ENCODE data around the gene TCTN2. TPM values are rescaled to one million over a fixed set of nuclear protein-coding genes. Genes with fewer than 3 reads are reported as not detected.

TCTN2 gene
- total RNA-seq, 1 donor from 2014 or later = 15.8 TPM

DNA sequence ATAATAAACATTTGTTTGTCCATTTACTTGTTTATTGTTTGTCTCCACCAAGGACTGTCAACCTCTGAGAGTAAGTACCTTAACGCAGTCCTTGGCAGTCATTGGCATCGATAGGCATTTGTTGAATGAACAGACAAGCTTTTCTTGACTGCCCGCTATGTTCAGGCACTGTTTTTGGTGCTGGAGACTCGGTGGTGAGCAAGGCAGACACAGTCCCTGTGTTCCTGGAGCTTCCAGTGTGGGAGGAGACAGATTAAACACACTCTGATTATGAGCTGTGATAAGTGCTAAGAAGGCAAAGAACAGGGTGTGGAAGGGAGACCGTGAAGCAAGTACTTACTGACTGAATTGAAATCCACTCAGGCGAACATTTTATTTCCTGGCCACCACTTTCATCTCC is 42.5 kb downstream of the TCTN2 start:
- Histone ChIP-seq H3K79me2 (ENCODE audit: low read depth) (peaks cover 58% of the 10 kb centered on the region), H3K36me3 (no peaks in the 10 kb centered on the region), H3K4me3 (peak overlapping the region; percentile 78), H4K20me1 (ENCODE audit: low read depth) (peaks cover 28% of the 10 kb centered on the region), H3K27me3 (no peaks in the 10 kb centered on the region), H3F3A (ENCODE audit: low read depth) (peaks cover 10% of the 10 kb centered on the region), H3K4me1 (peaks cover 10% of the 10 kb centered on the region), H2AFZ (replicated peaks) (no peak overlapping the region), H3K4me2 (peak overlapping the region; percentile 89), H3K27ac (no peak overlapping the region), H3K9ac (peak overlapping the region; percentile 75), H3K9me3 (ENCODE audit: low read depth) (no peaks in the 10 kb centered on the region)
- Mint-ChIP-seq H3K4me1 (peaks cover 26% of the 10 kb centered on the region), H3K27ac (no peak overlapping the region), H3K9me3 (no peaks in the 10 kb centered on the region), H3K27me3 (ENCODE audit: insufficient read depth, low read depth) (no peaks in the 10 kb centered on the region), H3K36me3 (peaks cover 1% of the 10 kb centered on the region), H3K4me3 (peak overlapping the region; percentile 91)
- no peak for DNase-seq (ENCODE audit: low spot score)
- TF ChIP-seq EZH2phosphoT487 (IDR thresholded peaks at IDR 0.05) (no peak), EZH2 (IDR thresholded peaks at IDR 0.05) (no peak)
- TF ChIP-seq, protein P1, sequence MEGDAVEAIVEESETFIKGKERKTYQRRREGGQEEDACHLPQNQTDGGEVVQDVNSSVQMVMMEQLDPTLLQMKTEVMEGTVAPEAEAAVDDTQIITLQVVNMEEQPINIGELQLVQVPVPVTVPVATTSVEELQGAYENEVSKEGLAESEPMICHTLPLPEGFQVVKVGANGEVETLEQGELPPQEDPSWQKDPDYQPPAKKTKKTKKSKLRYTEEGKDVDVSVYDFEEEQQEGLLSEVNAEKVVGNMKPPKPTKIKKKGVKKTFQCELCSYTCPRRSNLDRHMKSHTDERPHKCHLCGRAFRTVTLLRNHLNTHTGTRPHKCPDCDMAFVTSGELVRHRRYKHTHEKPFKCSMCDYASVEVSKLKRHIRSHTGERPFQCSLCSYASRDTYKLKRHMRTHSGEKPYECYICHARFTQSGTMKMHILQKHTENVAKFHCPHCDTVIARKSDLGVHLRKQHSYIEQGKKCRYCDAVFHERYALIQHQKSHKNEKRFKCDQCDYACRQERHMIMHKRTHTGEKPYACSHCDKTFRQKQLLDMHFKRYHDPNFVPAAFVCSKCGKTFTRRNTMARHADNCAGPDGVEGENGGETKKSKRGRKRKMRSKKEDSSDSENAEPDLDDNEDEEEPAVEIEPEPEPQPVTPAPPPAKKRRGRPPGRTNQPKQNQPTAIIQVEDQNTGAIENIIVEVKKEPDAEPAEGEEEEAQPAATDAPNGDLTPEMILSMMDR (IDR thresholded peaks at IDR 0.05) = no peak

DNA sequence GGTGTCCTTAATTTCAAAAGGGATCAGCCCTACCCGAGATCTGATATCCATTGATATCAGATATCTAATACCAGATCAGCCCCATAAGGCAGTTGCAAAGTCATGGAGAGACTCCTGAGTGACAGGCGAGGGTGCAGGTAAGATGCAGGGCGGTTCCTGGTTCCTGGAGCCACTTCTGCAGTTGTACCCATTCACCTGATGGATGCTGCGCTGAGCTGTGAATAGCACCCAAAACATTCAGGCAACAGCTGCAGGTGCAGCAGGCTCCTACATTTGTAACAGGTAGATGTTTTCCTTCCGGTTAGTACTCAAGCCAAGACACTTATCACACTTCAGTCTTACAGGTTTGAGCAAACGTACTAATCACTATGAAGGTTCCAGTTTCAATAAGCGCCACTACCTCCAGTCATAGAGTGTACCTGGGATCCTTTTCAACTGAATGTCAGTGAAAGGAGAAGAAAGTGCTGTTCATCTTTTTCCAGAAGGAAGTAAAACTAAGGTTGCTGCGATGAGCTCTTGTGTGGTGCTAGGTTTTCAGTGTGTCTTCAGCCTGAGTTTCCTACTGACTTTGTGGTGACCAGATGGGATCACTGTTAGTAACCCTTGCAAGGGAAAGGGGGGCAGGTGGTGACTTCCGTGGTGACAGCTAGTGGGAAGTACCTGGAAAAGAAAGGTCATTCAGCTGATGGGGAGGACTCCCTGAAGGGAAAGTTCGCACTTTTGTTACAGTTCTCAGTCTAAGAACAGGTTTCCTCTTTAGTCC is 43.1 kb downstream of the TCTN2 start:
- Histone ChIP-seq H2AFZ (replicated peaks) (no peak overlapping the region), H3K9ac (no peak overlapping the region), H3K27ac (no peak overlapping the region), H3K4me3 (peak overlapping the region; percentile 78), H4K20me1 (ENCODE audit: low read depth) (peaks cover 28% of the 10 kb centered on the region), H3F3A (ENCODE audit: low read depth) (peaks cover 10% of the 10 kb centered on the region), H3K36me3 (no peaks in the 10 kb centered on the region), H3K9me3 (ENCODE audit: low read depth) (no peaks in the 10 kb centered on the region), H3K4me1 (peaks cover 10% of the 10 kb centered on the region), H3K79me2 (ENCODE audit: low read depth) (peaks cover 62% of the 10 kb centered on the region), H3K27me3 (no peaks in the 10 kb centered on the region), H3K4me2 (peak overlapping the region; percentile 89)
- Mint-ChIP-seq H3K4me3 (peak overlapping the region; percentile 91), H3K9me3 (no peaks in the 10 kb centered on the region), H3K27me3 (ENCODE audit: insufficient read depth, low read depth) (no peaks in the 10 kb centered on the region), H3K4me1 (peaks cover 26% of the 10 kb centered on the region), H3K27ac (no peak overlapping the region), H3K36me3 (peaks cover under 1% of the 10 kb centered on the region)
- TF ChIP-seq, protein P1 (IDR thresholded peaks at IDR 0.05) = no peak
- no peak for TF ChIP-seq EZH2 (IDR thresholded peaks at IDR 0.05)
- no peak for TF ChIP-seq EZH2phosphoT487 (IDR thresholded peaks at IDR 0.05)
- DNase-seq (ENCODE audit: low spot score) = no peak

- H3K4me3 Mint-ChIP-seq = no peak overlapping the region
- no peaks in the 10 kb centered on the region for H3K9me3 Mint-ChIP-seq
- Histone ChIP-seq H4K20me1 (ENCODE audit: low read depth) (peaks cover 30% of the 10 kb centered on the region), H3K4me2 (no peak overlapping the region), H3K27me3 (no peaks in the 10 kb centered on the region), H2AFZ (replicated peaks) (no peak overlapping the region), H3F3A (ENCODE audit: low read depth) (peaks cover 10% of the 10 kb centered on the region), H3K27ac (no peak overlapping the region), H3K36me3 (no peaks in the 10 kb centered on the region), H3K9me3 (ENCODE audit: low read depth) (no peaks in the 10 kb centered on the region), H3K4me1 (peaks cover 10% of the 10 kb centered on the region), H3K79me2 (ENCODE audit: low read depth) (peaks cover 62% of the 10 kb centered on the region), H3K4me3 (no peak overlapping the region), H3K9ac (no peak overlapping the region)
- H3K27me3 Mint-ChIP-seq (ENCODE audit: insufficient read depth, low read depth) = no peaks in the 10 kb centered on the region
- peaks cover 26% of the 10 kb centered on the region for H3K4me1 Mint-ChIP-seq
- H3K36me3 Mint-ChIP-seq = peaks cover 2% of the 10 kb centered on the region
- TF ChIP-seq, protein P1 (IDR thresholded peaks at IDR 0.05) = no peak
- TF ChIP-seq EZH2 (IDR thresholded peaks at IDR 0.05) = no peak
- no peak for TF ChIP-seq EZH2phosphoT487 (IDR thresholded peaks at IDR 0.05)
- no peak overlapping the region for H3K27ac Mint-ChIP-seq
- DNase-seq (ENCODE audit: low spot score) = no peak
These were observed 44.3 kb downstream of the TCTN2 start for GRCh38 chr12:123715195-123715594.
